HUES48 (cell line): Measurements from ENCODE around the gene SPINT3.

ENCODE experiments used
- H3K27ac ChIP-seq: one replicate; pipeline ENCODE4 v1.7.0; 2013; ENCODE audit warnings: low read depth, low read length, inconsistent platforms
- H3K27me3 ChIP-seq: 2 replicates; pipeline ENCODE4 v1.6.1; 2013; ENCODE audit warnings: mild to moderate bottlenecking, low read length; ENCODE audit not compliant: control insufficient read depth, insufficient read depth
- H3K36me3 ChIP-seq: 2 replicates; pipeline ENCODE4 v1.6.1; 2013; ENCODE audit warnings: low read length; ENCODE audit not compliant: control insufficient read depth, insufficient read depth
- H3K4me1 ChIP-seq: 2 replicates; pipeline ENCODE4 v1.6.1; 2013; ENCODE audit warnings: mild to moderate bottlenecking, low read length; ENCODE audit not compliant: control insufficient read depth, insufficient read depth
- H3K4me3 ChIP-seq: 2 replicates; pipeline ENCODE4 v1.5.1; 2013; ENCODE audit warnings: mild to moderate bottlenecking, low read depth, low read length
- H3K9ac ChIP-seq: 2 replicates; pipeline ENCODE4 v1.6.1; 2013; ENCODE audit warnings: mild to moderate bottlenecking, low read depth, low read length, moderate library complexity
- H3K9me3 ChIP-seq: 2 replicates; pipeline ENCODE4 v1.6.1; 2013; ENCODE audit warnings: low read length; ENCODE audit not compliant: control insufficient read depth, insufficient read depth

Gene SPINT3, protein sequence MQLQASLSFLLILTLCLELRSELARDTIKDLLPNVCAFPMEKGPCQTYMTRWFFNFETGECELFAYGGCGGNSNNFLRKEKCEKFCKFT

DNA sequence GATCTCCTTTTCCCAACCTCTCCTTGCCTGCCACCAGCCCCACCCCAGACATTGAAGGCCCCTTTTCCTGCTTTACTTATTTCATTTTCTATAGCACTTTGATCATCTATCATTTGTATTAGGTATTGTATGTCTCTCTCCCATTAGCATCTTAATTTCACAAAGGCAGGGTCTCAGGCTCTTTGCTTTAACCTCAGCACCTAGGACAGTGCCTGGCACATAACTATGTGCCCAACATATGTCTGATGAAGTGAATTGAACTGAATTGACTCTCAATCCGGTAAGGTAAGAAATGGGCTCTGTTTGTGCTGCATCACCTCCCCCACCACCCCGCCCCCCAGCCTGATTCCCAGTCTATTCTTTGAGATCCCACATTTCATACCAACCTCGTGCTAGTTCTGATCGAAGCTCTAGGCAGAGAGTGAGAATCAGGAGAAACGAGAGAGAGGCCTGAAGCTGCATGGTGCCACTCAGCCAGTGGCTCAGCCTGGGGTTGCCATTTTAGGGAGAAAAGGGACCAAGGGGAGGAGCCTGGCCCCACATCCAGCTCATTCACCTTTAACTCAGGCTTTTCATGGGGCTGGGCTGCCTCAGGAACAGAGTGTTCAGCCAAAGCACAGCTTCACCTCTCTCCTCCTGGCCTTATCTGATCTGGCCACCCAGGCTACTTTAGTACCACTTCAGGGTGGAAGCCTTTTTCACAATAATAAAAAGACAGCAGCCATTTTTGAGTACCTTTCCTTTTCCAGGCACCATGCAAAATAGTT is at the start of gene SPINT3:
SPINT3 (minus strand) TSS at position 476 of the 767 bp plus-strand sequence; CDS start at position 462, 14 bp downstream.
- Histone ChIP-seq H3K4me1 (no peaks in the 10 kb centered on the region), H3K9me3 (no peaks in the 10 kb centered on the region), H3K9ac (no peak within 1 kb of the TSS), H3K27ac (no peak within 1 kb of the TSS), H3K36me3 (no peaks in the 10 kb centered on the region), H3K27me3 (no peaks in the 10 kb centered on the region), H3K4me3 (no peak within 1 kb of the TSS)

DNA sequence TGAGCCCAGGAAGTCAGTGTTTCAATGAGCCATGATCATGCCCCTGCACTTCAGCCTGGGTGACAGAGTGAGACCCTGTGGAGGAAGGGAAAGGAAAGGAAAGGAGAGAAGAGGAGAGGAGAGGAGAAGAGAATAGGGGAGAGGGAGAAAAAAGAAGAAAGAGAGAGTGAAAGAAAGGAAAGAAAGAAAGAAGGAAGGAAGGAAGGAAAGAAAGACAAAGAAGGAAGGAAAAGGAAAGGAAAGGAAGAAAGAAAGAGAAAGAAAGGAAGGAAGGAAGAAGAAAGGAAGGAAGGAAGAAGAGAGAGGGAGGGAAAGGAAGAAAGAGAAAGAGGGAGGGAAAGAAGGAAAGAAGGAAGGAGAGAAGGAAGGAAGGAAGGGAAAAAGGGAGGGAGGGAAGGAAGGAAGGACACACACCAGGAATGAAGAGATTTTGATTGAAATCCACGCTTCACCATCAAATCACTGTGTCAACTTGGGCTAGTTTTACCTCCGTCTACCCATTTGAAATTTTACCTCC is 49.4 kb upstream of the SPINT3 start:
- Histone ChIP-seq H3K4me3 (no peak overlapping the region), H3K9me3 (no peaks in the 10 kb centered on the region), H3K4me1 (no peaks in the 10 kb centered on the region), H3K27me3 (no peaks in the 10 kb centered on the region), H3K9ac (no peak overlapping the region), H3K36me3 (no peaks in the 10 kb centered on the region), H3K27ac (no peak overlapping the region)

DNA sequence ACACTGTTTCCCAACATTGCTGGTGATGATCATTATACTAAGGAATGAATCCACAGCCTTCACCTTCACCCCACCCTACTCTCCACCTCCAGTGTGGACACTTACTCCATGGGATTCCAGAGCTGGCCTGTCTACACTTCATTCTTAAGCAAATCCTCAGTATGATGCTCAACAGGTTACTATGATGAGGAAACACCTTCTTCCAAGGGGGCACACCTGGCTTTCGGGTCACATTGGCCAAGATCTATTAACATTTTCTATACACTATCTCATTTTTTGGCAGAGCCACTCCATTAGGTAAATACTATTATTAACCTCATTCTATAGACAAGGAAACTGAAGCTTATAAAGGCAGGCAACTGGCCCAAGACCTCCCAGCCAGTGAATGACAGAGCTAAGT is 39.8 kb upstream of the SPINT3 start:
- H3K4me3 ChIP-seq = no peak overlapping the region
- no peaks in the 10 kb centered on the region for H3K9me3 ChIP-seq
- H3K9ac ChIP-seq = no peak overlapping the region
- no peaks in the 10 kb centered on the region for H3K4me1 ChIP-seq
- H3K27me3 ChIP-seq = no peaks in the 10 kb centered on the region
- no peaks in the 10 kb centered on the region for H3K36me3 ChIP-seq
- no peak overlapping the region for H3K27ac ChIP-seq

- Histone ChIP-seq H3K9ac (no peak overlapping the region), H3K9me3 (no peaks in the 10 kb centered on the region), H3K27ac (no peak overlapping the region), H3K27me3 (no peaks in the 10 kb centered on the region), H3K36me3 (no peaks in the 10 kb centered on the region), H3K4me1 (no peaks in the 10 kb centered on the region), H3K4me3 (no peak overlapping the region)
Measured at GRCh38 chr20:45552456-45552855, 37.0 kb upstream of the SPINT3 start.

GRCh38 chr20:45550765-45551164 is 35.3 kb upstream of the SPINT3 start:
- Histone ChIP-seq H3K4me3 (no peak overlapping the region), H3K9ac (no peak overlapping the region), H3K9me3 (no peaks in the 10 kb centered on the region), H3K27ac (no peak overlapping the region), H3K27me3 (no peaks in the 10 kb centered on the region), H3K36me3 (no peaks in the 10 kb centered on the region), H3K4me1 (no peaks in the 10 kb centered on the region)

- Histone ChIP-seq H3K9me3 (no peaks in the 10 kb centered on the region), H3K9ac (no peak overlapping the region), H3K4me3 (no peak overlapping the region), H3K4me1 (0 out of 2 replicates have a peak, but pooled peaks cover 2% of the 10 kb centered on the region), H3K27ac (no peak overlapping the region), H3K27me3 (no peaks in the 10 kb centered on the region), H3K36me3 (no peaks in the 10 kb centered on the region)
Measured at GRCh38 chr20:45548410-45548809, 33.0 kb upstream of the SPINT3 start.

- Histone ChIP-seq H3K27ac (no peak within 1 kb of the TSS), H3K9ac (no peak within 1 kb of the TSS), H3K9me3 (no peaks in the 10 kb centered on the region), H3K36me3 (no peaks in the 10 kb centered on the region), H3K4me1 (0 out of 2 replicates have a peak, but pooled peaks cover 2% of the 10 kb centered on the region), H3K27me3 (no peaks in the 10 kb centered on the region), H3K4me3 (no peak within 1 kb of the TSS)
Measured at GRCh38 chr20:45547206-45547770, 31.9 kb upstream of the SPINT3 start, which contains the start of gene EPPIN. Gene EPPIN, minus strand, starts transcription at chr20:45547401. Its CDS starts 44 bp downstream, at chr20:45547357.

- Histone ChIP-seq H3K9me3 (no peaks in the 10 kb centered on the region), H3K27me3 (no peaks in the 10 kb centered on the region), H3K4me1 (0 out of 2 replicates have a peak, but pooled peaks cover 2% of the 10 kb centered on the region), H3K27ac (no peak overlapping the region), H3K36me3 (no peaks in the 10 kb centered on the region), H3K9ac (no peak overlapping the region), H3K4me3 (no peak overlapping the region)
Measured at GRCh38 chr20:45545754-45546453, 30.5 kb upstream of the SPINT3 start.

DNA sequence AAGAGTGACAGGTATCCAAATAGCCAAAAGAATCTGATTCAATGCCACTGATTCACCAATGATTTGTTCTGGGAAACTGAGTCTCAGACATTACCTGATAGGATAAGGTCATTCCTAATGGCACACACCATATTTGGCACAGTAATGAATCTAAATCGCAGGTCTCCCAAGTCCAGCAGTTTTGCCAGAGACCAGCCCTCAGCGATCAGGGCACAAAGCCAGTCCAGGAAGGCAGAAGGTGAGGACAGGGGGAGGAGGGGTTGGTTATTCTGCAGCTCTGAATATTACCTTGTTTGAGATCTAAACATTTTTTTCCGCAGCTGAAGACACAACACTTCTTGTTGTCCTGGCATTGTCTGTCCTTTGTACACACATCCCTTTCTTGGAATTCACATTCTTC is 29.9 kb upstream of the SPINT3 start:
- no peak overlapping the region for H3K4me3 ChIP-seq
- no peaks in the 10 kb centered on the region for H3K27me3 ChIP-seq
- no peaks in the 10 kb centered on the region for H3K36me3 ChIP-seq
- no peaks in the 10 kb centered on the region for H3K9me3 ChIP-seq
- no peak overlapping the region for H3K9ac ChIP-seq
- 0 out of 2 replicates have a peak, but pooled peaks cover 2% of the 10 kb centered on the region for H3K4me1 ChIP-seq
- H3K27ac ChIP-seq = no peak overlapping the region

- H3K27me3 ChIP-seq = no peaks in the 10 kb centered on the region
Measured at GRCh38 chr20:45539382-45539781, 24.0 kb upstream of the SPINT3 start, which contains the start of gene WFDC6. Gene WFDC6, minus strand, starts transcription at chr20:45539482. Its CDS starts 75 bp downstream, at chr20:45539407.

More at GRCh38 chr20:45539382-45539781, 24.0 kb upstream of the SPINT3 start, which contains the start of gene WFDC6:
- no peaks in the 10 kb centered on the region for H3K9me3 ChIP-seq
- no peaks in the 10 kb centered on the region for H3K36me3 ChIP-seq
- H3K27ac ChIP-seq = no peak within 1 kb of the TSS
- H3K4me1 ChIP-seq = no peaks in the 10 kb centered on the region
- H3K9ac ChIP-seq = no peak within 1 kb of the TSS
- no peak within 1 kb of the TSS for H3K4me3 ChIP-seq
